ENCODE data around the gene CRIP1.

GRCh38 chr14:105500726-105501101, 14.0 kb downstream of the CRIP1 start:
- TF ChIP-seq EP300 (IDR thresholded peaks at IDR 0.05) (no peak), CTCF (IDR thresholded peaks at IDR 0.05) (no peak)

Data from tibial nerve (tissue), 4 donors.